ENCODE results near the gene USH2A. TPM values are rescaled to one million over a fixed set of nuclear protein-coding genes. Genes with fewer than 3 reads are reported as not detected.

The USH2A gene, protein sequence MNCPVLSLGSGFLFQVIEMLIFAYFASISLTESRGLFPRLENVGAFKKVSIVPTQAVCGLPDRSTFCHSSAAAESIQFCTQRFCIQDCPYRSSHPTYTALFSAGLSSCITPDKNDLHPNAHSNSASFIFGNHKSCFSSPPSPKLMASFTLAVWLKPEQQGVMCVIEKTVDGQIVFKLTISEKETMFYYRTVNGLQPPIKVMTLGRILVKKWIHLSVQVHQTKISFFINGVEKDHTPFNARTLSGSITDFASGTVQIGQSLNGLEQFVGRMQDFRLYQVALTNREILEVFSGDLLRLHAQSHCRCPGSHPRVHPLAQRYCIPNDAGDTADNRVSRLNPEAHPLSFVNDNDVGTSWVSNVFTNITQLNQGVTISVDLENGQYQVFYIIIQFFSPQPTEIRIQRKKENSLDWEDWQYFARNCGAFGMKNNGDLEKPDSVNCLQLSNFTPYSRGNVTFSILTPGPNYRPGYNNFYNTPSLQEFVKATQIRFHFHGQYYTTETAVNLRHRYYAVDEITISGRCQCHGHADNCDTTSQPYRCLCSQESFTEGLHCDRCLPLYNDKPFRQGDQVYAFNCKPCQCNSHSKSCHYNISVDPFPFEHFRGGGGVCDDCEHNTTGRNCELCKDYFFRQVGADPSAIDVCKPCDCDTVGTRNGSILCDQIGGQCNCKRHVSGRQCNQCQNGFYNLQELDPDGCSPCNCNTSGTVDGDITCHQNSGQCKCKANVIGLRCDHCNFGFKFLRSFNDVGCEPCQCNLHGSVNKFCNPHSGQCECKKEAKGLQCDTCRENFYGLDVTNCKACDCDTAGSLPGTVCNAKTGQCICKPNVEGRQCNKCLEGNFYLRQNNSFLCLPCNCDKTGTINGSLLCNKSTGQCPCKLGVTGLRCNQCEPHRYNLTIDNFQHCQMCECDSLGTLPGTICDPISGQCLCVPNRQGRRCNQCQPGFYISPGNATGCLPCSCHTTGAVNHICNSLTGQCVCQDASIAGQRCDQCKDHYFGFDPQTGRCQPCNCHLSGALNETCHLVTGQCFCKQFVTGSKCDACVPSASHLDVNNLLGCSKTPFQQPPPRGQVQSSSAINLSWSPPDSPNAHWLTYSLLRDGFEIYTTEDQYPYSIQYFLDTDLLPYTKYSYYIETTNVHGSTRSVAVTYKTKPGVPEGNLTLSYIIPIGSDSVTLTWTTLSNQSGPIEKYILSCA (N-terminal part only)
- polyA plus RNA-seq, result not detected

DNA sequence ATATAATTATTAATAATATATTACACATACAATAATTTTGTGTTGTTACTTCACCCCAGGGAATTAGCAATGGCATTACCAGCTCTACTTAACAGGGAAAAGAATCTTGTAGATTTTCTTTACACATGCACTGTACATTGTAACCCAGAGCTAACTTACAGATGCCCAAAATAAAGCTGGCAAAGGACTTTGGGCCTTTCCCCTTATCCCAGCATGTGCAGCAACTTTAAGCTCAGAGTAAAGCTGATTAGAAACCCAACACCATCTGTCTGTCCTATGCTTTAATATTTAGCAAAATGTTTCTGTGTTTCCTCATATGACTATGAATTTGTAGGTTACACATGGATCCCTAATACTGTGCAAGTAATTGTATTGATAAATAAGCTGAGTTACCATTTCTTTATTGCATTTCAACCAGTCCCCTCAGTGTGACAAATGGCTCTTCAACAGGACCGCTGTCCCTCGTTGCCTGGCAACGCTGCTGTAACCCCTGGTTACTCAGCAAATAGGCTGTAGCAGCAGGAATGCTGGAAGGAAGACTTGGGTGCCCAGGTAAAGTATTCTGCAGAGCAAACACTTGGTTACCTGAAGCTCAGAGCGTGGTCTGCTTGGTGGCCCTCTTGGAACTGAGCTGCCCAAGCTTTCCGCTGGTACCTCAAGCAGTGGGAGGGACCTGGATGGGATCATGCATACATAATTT is at the start of gene USH2A:
Gene USH2A (minus strand): TSS at position 628 of the 700 bp plus-strand sequence. CDS start 1,112 bp downstream, outside the sequence.
- 24 to 58% (median 56%) methylated on average over 5 of the region's 5 CpGs for WGBS, 3 donors
- no peak within 1 kb of the TSS for H3K27ac ChIP-seq (ENCODE audit: low read depth, low read length)

DNA sequence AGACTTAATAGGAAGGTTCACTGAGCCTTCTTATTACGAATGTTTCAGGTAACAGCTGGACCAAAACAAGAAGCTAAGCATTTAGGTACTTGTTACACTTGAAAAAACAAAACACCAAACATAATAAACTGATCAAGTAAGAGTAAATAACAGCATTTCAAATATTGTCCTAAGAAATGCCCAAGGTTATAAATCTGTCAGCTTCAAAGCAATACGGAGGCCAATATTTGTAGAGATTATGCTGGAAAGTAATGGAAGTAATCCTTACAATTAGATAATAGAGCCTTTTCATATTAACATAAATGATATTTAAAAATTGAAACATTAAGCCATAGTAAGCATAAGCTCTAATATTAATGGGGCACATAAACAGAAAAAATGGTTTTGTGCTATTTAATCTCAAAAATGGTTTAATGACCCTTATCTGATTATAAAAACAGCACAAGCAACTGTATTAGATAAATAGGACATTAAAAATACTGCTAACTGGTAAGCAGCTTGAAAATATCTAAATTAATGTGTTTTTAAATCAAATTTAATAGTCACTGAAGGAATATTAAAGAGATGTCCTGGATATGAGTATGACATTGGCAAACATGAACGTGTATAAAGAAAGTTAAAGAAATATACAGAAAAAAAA is 43.0 kb upstream of the USH2A start:
- 66 to 78% (median 78%) methylated on average over 3 of the region's 3 CpGs for WGBS, 3 donors
- no peak overlapping the region for H3K27ac ChIP-seq (ENCODE audit: low read depth, low read length)

DNA sequence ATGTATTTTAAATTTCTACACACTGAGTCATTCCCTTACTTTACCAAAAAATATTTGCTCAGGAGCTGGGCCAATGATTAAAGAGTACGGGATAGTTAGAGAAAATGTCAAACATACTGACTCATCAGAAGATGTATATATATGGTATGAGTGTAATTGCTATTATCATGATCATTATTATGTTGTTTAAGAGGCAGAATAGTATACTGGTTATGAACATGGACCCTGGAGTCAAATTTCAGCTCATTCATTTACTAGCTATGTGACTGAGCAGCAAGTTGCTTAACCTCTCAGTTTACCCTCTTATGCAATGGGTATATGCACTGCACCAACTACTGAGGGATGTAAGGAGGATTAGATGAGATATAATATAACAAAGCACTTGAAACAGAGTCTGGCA is 41.2 kb upstream of the USH2A start:
- WGBS, 3 donors, result 50 to 74% (median 67%) methylated on average over 1 of the region's 1 CpG
- H3K27ac ChIP-seq (ENCODE audit: low read depth, low read length), result no peak overlapping the region

DNA sequence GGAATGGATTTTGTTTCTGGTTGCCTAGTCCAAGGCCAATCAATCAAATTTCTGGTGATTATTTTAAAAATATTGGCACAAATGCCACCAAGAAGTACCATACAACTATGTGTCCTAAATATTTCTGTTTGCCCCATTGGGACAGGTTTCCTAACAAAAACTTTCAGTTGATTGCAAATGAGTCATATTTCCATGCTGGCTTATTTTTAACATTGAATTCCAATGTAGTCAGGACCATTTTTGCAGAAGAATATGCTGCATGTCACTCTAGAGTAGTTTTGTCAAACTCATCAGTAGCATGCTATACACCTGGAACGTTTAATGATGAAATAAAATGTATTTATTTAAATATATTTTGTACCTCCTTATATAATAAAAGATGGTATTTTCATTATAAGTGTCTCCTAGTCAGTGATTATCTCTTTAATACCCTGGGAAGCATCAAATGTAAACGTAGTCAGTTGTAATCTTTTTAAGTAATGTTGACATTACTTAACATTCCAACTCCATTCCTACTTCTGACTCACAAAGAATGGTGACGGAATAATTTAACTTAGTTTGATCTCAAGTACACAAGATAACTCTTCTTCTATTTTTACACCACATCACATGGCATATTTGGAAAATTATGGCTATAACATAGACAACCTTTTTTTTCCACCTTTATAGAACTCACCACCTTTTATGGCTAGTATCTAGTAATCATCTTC is 39.0 kb upstream of the USH2A start:
- WGBS, 3 donors, result 41 to 52% (median 43%) methylated on average over 3 of the region's 3 CpGs
- no peak overlapping the region for H3K27ac ChIP-seq (ENCODE audit: low read depth, low read length)

DNA sequence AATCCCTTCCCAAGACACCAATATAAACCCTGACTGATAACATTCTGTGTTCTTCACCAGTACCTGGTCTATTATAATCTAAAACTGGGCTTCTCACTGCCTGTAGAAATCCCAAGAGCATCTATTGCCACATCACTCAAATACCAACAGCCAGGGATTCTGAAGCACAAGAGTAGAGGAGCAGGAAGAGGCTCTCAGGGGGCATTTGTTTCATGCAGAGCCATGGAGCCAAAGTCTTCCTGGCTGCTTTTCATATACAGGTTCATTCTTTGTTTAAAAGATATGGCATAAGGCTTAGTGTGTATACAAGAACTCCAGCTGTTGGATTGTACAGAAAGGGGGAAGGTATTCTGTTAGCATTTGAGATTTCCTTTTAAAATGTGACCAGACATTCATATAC is 38.2 kb upstream of the USH2A start:
- H3K27ac ChIP-seq (ENCODE audit: low read depth, low read length), result no peak overlapping the region

DNA sequence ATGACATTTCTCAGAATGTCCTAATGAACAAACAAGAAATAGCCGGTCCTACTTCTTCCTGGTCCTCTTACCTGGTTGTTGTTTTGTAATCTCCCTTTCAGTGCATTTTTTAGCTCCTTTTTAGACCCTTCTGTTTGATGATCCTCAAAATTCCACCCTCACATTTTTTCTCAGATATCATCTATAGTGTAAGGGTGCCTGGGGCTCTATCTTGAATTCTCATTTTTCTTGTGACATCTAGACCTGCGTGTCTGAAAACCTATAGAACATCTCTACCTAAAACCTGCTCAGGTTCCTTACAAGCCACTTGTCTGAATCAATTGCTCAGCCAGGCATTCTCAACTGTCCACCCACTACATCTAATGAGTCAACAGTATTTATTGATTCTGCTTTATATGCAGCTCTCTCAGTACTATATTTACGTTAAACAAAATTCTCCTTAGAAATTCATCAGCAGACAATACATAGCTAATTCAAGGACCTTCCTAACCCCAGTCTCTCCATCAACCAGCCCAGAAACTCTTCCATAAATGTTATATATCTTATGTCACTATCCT is 36.5 kb upstream of the USH2A start:
- H3K27ac ChIP-seq (ENCODE audit: low read depth, low read length), result no peak overlapping the region
- 77 to 81% (median 79%) methylated on average over 3 of the region's 3 CpGs for WGBS, 3 donors

DNA sequence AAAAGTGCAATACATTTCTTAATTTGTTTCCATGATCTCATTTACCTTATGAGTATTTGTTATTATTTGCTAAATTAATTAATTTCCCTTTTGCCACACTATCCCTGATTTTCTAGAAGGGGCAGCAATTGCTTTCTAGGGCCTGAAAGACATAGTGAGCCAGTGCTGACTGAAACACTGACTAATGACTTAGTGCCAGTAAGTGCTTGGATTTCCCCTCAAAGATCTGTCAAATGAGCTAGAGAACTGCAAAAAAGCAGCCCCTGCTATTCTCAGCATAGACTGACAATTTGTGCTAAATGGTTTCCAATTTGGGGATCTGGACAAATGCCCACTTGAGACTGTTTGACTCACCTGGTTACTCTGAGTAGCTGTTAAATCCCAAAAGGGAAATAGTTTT is 35.6 kb upstream of the USH2A start:
- H3K27ac ChIP-seq (ENCODE audit: low read depth, low read length), result no peak overlapping the region

DNA sequence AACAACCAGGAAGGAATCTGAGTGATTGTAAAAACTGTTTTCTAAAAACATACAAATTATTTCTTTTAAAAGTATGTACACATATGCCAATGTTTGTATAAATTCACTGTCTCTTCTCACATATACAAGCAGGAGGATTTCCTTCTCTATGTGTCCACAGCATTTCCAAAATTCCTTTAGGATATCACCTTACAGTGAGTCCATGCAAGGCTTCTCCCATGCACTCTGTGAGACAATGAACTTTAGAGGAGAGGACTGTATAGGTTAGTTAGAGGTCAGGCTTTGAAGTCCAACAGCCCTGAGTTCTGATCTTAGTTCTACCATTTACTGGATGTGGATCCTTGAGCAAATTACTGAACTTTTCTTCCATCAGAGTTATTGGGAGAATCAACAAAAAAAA is 34.1 kb upstream of the USH2A start:
- no peak overlapping the region for H3K27ac ChIP-seq (ENCODE audit: low read depth, low read length)

DNA sequence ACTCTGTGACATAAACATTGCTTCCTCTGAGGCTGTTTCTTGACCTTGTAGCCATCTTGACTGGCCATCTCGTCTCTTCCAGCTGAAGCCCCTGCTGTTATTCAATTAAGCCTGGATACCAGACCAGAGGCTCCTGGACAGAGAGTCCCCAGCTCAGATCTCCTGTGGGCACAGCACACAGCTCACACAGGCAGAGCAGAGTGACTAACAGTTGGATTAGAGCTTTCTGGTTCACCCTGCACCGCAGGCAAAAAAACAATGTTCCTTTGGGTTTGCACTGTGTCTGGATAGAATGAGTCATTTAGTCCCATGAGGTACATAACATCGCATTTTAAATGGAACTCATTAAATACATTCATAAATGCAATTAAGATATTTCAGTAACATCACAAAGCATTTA is 33.4 kb upstream of the USH2A start:
- WGBS, 3 donors, result 71 to 82% (median 74%) methylated on average over 3 of the region's 3 CpGs
- H3K27ac ChIP-seq (ENCODE audit: low read depth, low read length), result no peak overlapping the region

DNA sequence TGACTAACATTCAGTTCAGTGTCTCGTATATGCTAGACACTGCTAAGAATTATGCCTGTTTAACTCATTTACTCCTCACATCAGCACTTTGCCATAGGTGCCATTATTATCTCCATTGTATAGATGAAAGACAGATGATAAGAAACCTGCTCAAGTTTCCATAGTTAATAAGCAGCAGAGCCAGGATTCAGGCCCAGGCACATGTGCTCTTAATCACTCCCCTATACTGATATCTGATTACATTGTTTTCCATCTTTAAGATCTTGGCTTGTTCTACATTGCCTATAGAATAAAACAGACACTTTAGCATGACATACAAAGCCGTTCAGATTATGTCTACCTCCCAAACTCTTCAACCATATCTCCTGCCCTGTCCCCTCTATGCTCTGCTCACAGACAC is 30.5 kb upstream of the USH2A start:
- no peak overlapping the region for H3K27ac ChIP-seq (ENCODE audit: low read depth, low read length)
- 56 to 68% (median 68%) methylated on average over 2 of the region's 2 CpGs for WGBS, 3 donors

DNA sequence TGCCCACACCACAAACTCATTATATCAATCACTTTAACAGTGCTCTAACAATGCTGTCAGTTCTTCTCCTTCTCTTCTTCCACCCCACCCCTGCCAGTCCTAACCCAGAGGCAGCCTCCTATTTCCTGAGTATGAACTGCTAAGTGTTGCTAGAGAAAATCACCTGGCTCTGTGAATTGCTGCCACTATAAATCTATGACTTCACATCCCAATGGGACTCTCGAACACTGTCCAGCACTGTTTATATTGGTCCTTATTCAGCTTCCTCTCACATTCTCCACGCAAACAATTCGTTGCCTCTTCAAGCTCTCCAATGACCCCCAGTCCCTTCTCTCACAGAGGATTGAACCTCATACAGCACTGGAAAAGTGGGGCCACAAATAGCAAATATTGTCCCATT is 27.0 kb upstream of the USH2A start:
- WGBS, 3 donors, result 36 to 80% (median 54%) methylated on average over 3 of the region's 3 CpGs

DNA sequence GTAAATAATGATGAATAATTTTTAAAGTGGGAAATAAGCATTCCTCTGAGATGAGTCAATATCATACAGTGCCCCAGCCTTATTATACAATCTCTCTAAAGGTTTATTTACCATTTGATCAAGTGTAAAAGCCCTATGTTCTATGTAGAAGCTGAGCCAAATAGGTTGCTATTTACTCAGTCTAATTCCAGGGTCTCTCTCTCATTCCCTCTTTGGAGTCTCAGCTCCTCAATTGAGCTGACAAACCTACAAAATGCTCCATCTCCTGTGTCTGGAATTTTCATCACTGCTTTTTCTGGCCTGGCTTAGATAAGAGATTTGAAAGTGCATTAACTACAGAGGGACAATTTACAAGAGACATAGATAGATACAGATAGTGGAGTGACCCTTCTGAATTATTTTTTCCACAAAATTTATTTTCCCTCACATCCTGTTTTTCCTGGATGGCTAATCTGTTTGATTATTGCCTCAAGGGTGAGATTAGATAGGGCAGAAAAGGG is 24.8 kb upstream of the USH2A start:
- H3K27ac ChIP-seq (ENCODE audit: low read depth, low read length), result no peak overlapping the region

More for the DNA sequence above, 27.0 kb upstream of the USH2A start:
- no peak overlapping the region for H3K27ac ChIP-seq (ENCODE audit: low read depth, low read length)

DNA sequence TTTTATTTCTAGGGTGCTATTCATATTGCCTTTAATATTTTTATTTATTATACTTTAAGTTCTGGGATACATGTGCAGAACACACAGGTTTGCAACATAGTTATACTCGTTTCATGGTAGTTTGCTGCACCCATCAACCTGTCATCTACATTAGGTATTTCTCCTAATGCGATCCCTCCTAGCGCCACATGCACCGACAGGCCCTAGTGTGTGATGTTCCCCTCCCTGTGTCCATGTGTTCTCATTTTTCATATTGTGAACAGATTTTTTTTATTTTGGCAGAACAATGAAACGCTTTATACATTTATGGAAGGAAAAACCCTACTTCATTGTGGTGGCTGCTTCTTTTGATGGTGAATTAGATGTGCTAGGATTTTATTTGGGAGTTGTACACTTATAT is 14.4 kb upstream of the USH2A start:
- H3K27ac ChIP-seq (ENCODE audit: low read depth, low read length), result no peak overlapping the region
- WGBS, 3 donors, result 86 to 90% (median 87%) methylated on average over 5 of the region's 5 CpGs

DNA sequence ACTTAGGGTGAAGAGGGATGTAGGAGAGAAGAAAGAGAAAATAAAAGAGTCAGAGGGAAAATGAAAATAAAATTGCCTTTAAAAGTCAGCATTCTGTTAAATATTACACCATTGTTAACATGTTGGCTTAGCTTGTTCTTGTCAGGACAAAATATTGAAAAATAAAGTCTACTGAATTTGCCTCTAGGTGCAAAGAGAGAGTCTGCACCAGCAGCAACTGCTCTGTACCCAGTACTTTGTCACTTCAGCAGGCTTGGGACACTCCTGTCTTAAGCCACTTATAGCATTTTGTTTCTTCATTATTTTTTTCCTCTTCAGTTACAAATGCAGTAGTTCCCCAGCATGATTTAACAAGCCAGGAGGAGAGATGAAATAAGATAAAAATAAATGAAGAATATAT is 11.0 kb upstream of the USH2A start:
- no peak overlapping the region for H3K27ac ChIP-seq (ENCODE audit: low read depth, low read length)

DNA sequence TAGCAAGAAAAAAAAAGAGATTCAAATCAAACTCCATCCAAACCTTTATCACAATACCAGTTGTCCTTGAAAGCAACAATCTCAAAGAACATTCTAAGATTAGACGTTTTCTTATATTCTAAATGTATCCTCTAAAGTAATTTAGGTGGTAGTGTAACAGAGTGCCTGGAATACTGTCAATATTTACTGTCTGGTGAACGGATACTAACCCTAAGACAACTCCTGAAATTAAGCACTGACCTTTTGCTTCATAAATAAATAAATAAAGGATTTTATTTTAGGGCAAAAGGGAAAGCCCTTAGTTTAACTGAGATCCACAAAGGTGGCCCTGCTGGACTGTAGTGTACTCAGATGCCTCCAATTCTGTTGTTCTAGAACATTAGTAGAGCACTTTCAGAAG is 9.9 kb upstream of the USH2A start:
- no peak overlapping the region for H3K27ac ChIP-seq (ENCODE audit: low read depth, low read length)
- 38 to 70% (median 68%) methylated on average over 2 of the region's 2 CpGs for WGBS, 3 donors

DNA sequence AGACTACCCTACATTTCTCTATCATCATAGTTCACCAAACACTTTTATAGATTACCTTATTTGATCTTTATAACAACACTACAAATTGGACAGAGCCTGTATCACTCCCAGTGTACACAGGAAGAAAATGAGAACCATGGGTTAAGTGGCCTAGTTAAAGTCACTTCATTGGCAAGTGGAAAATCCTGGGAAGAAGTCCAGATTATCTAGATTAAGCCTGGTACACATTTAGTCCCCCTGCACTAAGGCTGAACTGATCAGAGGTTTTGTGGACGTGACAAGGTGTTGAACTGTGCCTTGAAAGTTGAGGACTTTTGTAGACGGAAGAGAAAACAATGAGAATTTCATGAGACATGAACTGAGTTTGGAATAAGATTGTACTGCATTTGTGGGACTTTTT is 7.5 kb upstream of the USH2A start:
- 65 to 80% (median 80%) methylated on average over 2 of the region's 2 CpGs for WGBS, 3 donors
- no peak overlapping the region for H3K27ac ChIP-seq (ENCODE audit: low read depth, low read length)

DNA sequence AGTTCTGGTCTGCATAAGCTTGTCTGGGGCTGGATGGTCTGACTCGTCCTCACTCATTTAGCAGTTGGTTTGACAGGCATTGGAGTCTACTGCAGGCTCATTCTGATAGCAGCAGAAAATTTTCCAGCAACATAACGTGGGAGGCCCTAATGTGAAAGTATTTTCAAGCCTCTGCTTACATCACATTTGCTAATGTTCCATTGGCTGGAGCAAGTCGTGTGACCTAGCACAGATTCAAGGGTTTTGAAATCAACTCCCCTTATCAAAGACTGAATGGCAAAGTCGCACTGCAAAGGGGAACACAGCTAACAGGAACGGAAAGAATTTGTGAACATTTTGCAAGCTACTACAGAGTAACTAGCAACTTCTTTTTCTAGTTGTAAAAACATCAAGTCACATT is 2.3 kb upstream of the USH2A start:
- 56 to 75% (median 60%) methylated on average over 5 of the region's 5 CpGs for WGBS, 3 donors
- H3K27ac ChIP-seq (ENCODE audit: low read depth, low read length), result no peak overlapping the region
